Stimulated activated CD4-positive, alpha-beta T cell treated with anti-CD3 and anti-CD28 coated beads, Interleukin-12 subunit alpha, Interleukin-12 subunit beta, amount 100 ng/mL, for 4 hours (primary cell): ENCODE results near the gene CALHM3.
"Not testable (repeated sequence)": the region's sequence is repeated elsewhere in the genome, so short reads cannot be mapped to it uniquely, and the experiment has no call there.

Experiments
- DNase-seq: peaks from one replicate; pipeline ENCODE4 v3.0.0-alpha.2; 2020

The CALHM3 gene

GRCh38 chr10:103501186-103501585, 22.1 kb upstream of the CALHM3 start:
- no peak for DNase-seq

- DNase-seq: no peak
These were observed 21.4 kb upstream of the CALHM3 start for GRCh38 chr10:103500481-103500880.

GRCh38 chr10:103499881-103500280, 20.8 kb upstream of the CALHM3 start:
- no peak for DNase-seq

- DNase-seq: no peak
These were observed 20.0 kb upstream of the CALHM3 start for GRCh38 chr10:103498936-103499638.

- DNase-seq: no peak
These were observed 18.3 kb upstream of the CALHM3 start for GRCh38 chr10:103497161-103497915.

- DNase-seq: no peak
These were observed 16.3 kb upstream of the CALHM3 start for GRCh38 chr10:103495321-103495720.

GRCh38 chr10:103493916-103494877, 15.2 kb upstream of the CALHM3 start:
- DNase-seq: peak; percentile 16

GRCh38 chr10:103493362-103493915, 14.4 kb upstream of the CALHM3 start, which contains the start of gene NEURL1:
Gene NEURL1, plus strand, starts transcription at chr10:103493705. Its CDS starts 683 bp downstream, at chr10:103494388.
- DNase-seq: peak; percentile 12

GRCh38 chr10:103492655-103493261, 13.7 kb upstream of the CALHM3 start:
- no peak for DNase-seq

GRCh38 chr10:103491729-103492364, 12.8 kb upstream of the CALHM3 start:
- no peak for DNase-seq

- DNase-seq: no peak
These were observed 11.9 kb upstream of the CALHM3 start for GRCh38 chr10:103490986-103491314.

- DNase-seq: no peak
These were observed 8.3 kb upstream of the CALHM3 start for GRCh38 chr10:103487410-103487708.

- DNase-seq: not testable (repeated sequence)
These were observed 7.8 kb upstream of the CALHM3 start for GRCh38 chr10:103486635-103487409.

- no peak for DNase-seq
These were observed 3.0 kb upstream of the CALHM3 start for GRCh38 chr10:103481974-103482531.

GRCh38 chr10:103480521-103480920, 1.5 kb upstream of the CALHM3 start:
- no peak for DNase-seq

GRCh38 chr10:103478671-103479070, 369 bp downstream of the CALHM3 start:
- DNase-seq: no peak

GRCh38 chr10:103476046-103476768, 2.8 kb downstream of the CALHM3 start:
- DNase-seq: no peak

GRCh38 chr10:103475437-103475836, 3.6 kb downstream of the CALHM3 start:
- no peak for DNase-seq

GRCh38 chr10:103474077-103474476, 5.0 kb downstream of the CALHM3 start:
- no peak for DNase-seq

- no peak for DNase-seq
These were observed 5.8 kb downstream of the CALHM3 start for GRCh38 chr10:103473261-103473671.
